ENCODE results near the gene ZNF487.

Gene ZNF487

DNA sequence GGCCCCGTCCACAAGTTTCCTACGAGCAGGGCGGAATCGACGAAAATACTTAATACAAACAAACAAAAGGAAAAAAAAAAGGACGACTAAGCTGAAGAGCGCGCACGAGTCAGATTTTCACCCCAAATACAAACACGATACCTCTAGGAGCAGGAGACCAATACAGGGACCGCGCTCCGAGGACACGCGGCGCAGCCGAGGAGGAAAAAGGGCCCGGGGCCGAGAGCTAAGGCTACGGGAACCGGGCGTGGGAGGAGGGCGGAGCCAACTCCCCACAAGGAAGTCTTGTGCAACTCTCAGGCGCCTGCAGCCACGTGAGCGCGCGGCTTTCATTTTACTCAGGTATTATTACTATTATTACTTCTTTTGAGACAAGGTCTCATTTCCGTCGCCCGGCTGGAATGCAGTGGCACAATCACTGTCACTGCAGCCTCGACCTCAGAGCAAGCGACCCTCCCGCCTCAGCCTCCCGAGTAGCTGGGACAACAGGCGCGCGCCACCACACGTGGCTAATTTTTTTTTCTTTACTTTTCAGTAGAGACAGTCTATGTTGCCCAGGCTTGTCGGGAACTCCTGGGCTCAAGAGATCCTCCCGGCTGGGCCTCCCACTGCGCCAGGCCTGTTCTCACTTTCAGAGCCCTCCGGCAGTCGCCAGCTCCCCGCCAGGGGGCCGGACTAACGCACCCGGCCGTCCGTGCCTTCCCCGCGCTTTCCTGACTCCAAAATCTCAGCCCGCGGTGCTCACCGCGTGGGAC is 29.2 kb upstream of the ZNF487 start:
- Histone ChIP-seq H3K36me3 (peaks cover 0 to 4% (median 0%) of the 10 kb centered on the region in 3 donors), H3K9me3 (no peaks in the 10 kb centered on the region), H3K27ac (peak overlapping the region; percentile 97 to 99), H3K27me3 (no peaks in the 10 kb centered on the region), H3K4me3 (peak overlapping the region; percentile 74 to 91), H3K4me1 (peaks cover 3 to 50% (median 40%) of the 10 kb centered on the region in 4 donors)
- intact Hi-C loops (cut with DNase I; ENCODE audit: low total_unique reads) = no loop called here
- TF ChIP-seq CTCF (IDR thresholded peaks at IDR 0.05) = peak; percentile 21 to 41
- peak; percentile 93 to 95 for DNase-seq

DNA sequence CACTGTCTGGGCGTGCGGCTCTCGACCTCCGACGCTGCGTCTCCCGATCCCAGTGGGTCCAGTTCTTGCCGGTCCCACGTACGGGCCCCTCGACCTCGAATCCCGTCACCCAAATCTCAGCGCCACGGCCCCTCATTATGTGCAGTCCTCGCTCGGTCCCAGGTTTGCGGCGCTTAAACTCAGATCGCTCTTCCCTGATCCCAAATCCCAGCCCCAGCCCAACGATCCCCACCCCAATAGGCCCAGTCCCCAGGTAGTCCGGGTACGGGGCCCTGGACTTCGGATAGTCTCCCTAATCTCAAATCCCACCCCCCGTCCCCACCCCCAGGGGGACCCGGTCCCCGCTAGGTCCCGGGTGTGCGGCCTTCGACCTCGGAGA is 28.6 kb upstream of the ZNF487 start:
- TF ChIP-seq CTCF (IDR thresholded peaks at IDR 0.05) = no peak
- no peaks in the 10 kb centered on the region for H3K27me3 ChIP-seq
- no peaks in the 10 kb centered on the region for H3K9me3 ChIP-seq
- intact Hi-C loops (cut with DNase I; ENCODE audit: low total_unique reads) = no loop called here
- peaks cover 3 to 45% (median 35%) of the 10 kb centered on the region in 4 donors for H3K4me1 ChIP-seq
- peaks cover 0 to 4% (median 0%) of the 10 kb centered on the region in 3 donors for H3K36me3 ChIP-seq
- peak overlapping the region; percentile 74 to 91 for H3K4me3 ChIP-seq
- DNase-seq = peak in 1 of 2 donors; percentile 29
- peak overlapping the region; percentile 97 to 99 for H3K27ac ChIP-seq

- intact Hi-C loops (cut with DNase I; ENCODE audit: low total_unique reads) = no loop called here
- Histone ChIP-seq H3K4me1 (peaks cover 3 to 39% (median 30%) of the 10 kb centered on the region in 4 donors), H3K9me3 (no peaks in the 10 kb centered on the region), H3K27ac (peak within 1 kb of the TSS; percentile 97 to 99), H3K36me3 (no peaks in the 10 kb centered on the region), H3K4me3 (peak within 1 kb of the TSS; percentile 74 to 91), H3K27me3 (no peaks in the 10 kb centered on the region)
- peak; percentile 88 to 98 for DNase-seq
- no peak for TF ChIP-seq CTCF (IDR thresholded peaks at IDR 0.05)
These were observed 28.1 kb upstream of the ZNF487 start, which contains the start of gene HNRNPF for GRCh38 chr10:43408710-43409384. TSS of gene HNRNPF (minus strand) at chr10:43409186. CDS start at chr10:43387884, 21,302 bp downstream.

GRCh38 chr10:43409385-43410109 is 27.4 kb upstream of the ZNF487 start:
- no peaks in the 10 kb centered on the region for H3K27me3 ChIP-seq
- H3K4me1 ChIP-seq = peaks cover 3 to 32% (median 23%) of the 10 kb centered on the region in 4 donors
- H3K27ac ChIP-seq = peak overlapping the region; percentile 97 to 99
- DNase-seq = peak in 1 of 2 donors; percentile 74
- H3K36me3 ChIP-seq = no peaks in the 10 kb centered on the region
- no peaks in the 10 kb centered on the region for H3K9me3 ChIP-seq
- H3K4me3 ChIP-seq = peak overlapping the region; percentile 74 to 91
- intact Hi-C loops (cut with DNase I; ENCODE audit: low total_unique reads) = no loop called here
- no peak for TF ChIP-seq CTCF (IDR thresholded peaks at IDR 0.05)

- H3K4me1 ChIP-seq = peaks cover 3 to 24% (median 16%) of the 10 kb centered on the region in 4 donors
- H3K36me3 ChIP-seq = no peaks in the 10 kb centered on the region
- no peak for DNase-seq
- H3K9me3 ChIP-seq = no peaks in the 10 kb centered on the region
- no peak for TF ChIP-seq CTCF (IDR thresholded peaks at IDR 0.05)
- H3K4me3 ChIP-seq = no peak overlapping the region
- intact Hi-C loops (cut with DNase I; ENCODE audit: low total_unique reads) = no loop called here
- H3K27ac ChIP-seq = no peak overlapping the region
- no peaks in the 10 kb centered on the region for H3K27me3 ChIP-seq
These were observed 26.6 kb upstream of the ZNF487 start for GRCh38 chr10:43410345-43410744.

Data from tibial artery (tissue), 4 donors.